Sigmoid colon (tissue), 4 donors: ENCODE results near the gene CLDND2.
A peak's percentile ranks its signal among the peaks of the same experiment; 100 is the strongest.

Experiments used
- CTCF ChIP-seq, 4 experiments: fragments of 450-650 bp in 3 of 4; fragments of 200-600 bp in 1 of 4; IDR thresholded peaks; one replicate each; pipeline ENCODE4 v1.5.1; 2016 to 2019; ENCODE audit warnings: antibody characterized with exemption in 4 of 4, mild to moderate bottlenecking in 3 of 4, moderate library complexity in 2 of 4
- EP300 ChIP-seq, 4 donors: sonication (generic); formaldehyde crosslinking; IDR thresholded peaks; one replicate each; pipeline ENCODE4 v1.6.1; 2017; ENCODE audit warnings: antibody characterized with exemption in 4 of 4
- POLR2A ChIP-seq, 2 donors: fragments of 450-650 bp; IDR thresholded peaks; one replicate each; pipeline ENCODE4 v1.6.1; 2016; ENCODE audit warnings: antibody characterized with exemption in 2 of 2, mild to moderate bottlenecking in 2 of 2, moderate library complexity in 2 of 2
- POLR2AphosphoS5 ChIP-seq, 4 donors: sonication (generic); formaldehyde crosslinking; IDR thresholded peaks; one replicate each; pipeline ENCODE4 v1.6.1; 2017; ENCODE audit warnings: antibody characterized with exemption in 4 of 4

- TF ChIP-seq CTCF (IDR thresholded peaks at IDR 0.05) (peak in 2 of 4 experiments; percentile 18 to 20), POLR2AphosphoS5 (IDR thresholded peaks at IDR 0.05) (no peak), POLR2A (IDR thresholded peaks at IDR 0.05) (no peak), EP300 (IDR thresholded peaks at IDR 0.05) (no peak)
Measured at GRCh38 chr19:51407511-51408131, 38.8 kb upstream of the CLDND2 start.
